Stimulated activated CD4-positive, alpha-beta T cell treated with anti-CD3 and anti-CD28 coated beads, Interleukin-2, amount 100 ng/mL, for 24 hours (primary cell): ENCODE data around the gene MAP7D2.
A peak's percentile ranks its signal among the peaks of the same experiment; 100 is the strongest.
"Not testable (repeated sequence)": the region's sequence is repeated elsewhere in the genome, so short reads cannot be mapped to it uniquely, and the experiment has no call there.

ENCODE experiments used
- DNase-seq, 2 donors: peaks; one replicate each; pipeline ENCODE4 v3.0.0-alpha.2; 2020

MAP7D2 gene

DNA sequence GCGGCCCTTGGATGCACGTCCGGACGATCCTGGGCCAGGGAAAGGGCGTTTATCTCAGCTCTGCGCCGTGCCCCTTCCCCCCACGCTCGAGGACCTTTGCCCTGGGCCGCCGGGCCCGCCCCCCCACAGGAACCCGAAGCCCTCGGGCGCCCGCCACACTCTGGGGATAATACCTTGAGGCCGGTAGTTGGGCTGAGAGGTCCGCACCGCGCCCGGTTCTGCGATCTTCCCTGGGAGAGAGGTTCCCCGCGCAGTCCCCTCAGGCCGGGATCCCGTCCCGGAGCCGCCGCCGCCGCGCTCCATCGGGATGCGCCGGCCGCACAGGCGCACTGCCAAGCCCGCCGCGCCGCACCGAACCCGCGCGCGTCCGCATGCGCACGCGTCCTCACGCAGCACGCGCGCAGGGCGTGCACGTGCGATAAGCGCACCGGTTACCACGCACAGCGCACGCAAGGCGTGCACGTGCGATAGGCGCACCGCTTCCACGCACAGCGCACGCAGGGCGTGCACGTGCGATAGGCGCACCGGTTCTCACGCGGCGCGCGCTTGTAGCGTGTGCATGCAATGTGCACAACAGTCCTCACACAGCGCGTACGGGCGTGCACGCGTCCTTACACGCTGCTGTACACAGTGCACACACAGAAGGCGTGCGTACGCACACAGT is at the start of gene MAP7D2:
Gene MAP7D2, minus strand, starts transcription at position 331 of the 664 bp plus-strand sequence. Its CDS starts 28 bp downstream, at position 303.
- no peak for DNase-seq

GRCh38 chrX:20162516-20162915 is 45.8 kb upstream of the MAP7D2 start:
- not testable (repeated sequence) for DNase-seq

DNA sequence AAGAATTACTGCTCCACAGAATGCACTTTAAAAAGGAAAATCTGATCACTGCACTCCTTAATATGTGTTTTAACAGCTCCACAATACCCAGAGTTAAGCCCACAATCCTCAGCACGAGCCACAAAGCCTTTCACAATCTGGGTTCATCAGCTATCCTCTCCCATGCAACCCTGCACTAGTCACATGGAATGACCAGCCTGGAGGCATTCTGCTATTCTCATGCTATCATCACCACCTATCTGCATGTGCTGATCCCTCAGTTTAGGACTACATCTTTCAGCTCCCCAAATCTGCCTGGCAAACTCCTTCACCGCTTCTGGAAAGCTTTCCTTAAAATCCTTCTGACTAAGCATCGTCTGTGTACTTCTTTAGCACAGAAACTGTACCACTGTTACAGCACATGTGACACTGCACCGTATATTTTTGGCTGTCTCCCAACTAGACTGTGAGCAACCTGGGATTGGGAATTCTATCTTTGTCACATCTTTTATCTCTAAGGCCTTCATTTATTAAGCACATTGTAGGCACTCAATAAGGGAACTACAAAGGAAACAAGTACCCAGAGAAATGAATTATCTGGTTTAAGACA is 43.2 kb upstream of the MAP7D2 start:
- no peak for DNase-seq

- DNase-seq, result no peak
These were observed 35.0 kb upstream of the MAP7D2 start for GRCh38 chrX:20151689-20152088.

DNA sequence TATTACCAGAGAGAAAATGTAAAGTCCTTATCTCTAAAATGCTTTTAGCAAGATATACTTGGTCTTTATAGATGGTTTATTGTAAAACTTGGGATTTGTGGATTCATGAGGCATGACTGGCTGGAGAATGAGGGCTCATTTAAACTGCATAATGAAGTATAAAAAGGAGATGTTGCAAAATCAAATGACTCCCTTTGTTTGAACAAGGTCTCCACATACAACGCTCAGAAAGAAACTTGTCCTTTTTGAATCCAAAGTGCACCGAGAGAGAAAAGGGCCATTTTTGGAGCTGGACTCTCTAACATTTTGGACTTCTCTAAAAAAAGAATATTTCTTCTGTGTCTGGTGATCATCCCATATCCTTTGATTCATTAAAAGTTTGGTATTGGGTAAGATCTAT is 32.6 kb upstream of the MAP7D2 start:
- no peak for DNase-seq

DNA sequence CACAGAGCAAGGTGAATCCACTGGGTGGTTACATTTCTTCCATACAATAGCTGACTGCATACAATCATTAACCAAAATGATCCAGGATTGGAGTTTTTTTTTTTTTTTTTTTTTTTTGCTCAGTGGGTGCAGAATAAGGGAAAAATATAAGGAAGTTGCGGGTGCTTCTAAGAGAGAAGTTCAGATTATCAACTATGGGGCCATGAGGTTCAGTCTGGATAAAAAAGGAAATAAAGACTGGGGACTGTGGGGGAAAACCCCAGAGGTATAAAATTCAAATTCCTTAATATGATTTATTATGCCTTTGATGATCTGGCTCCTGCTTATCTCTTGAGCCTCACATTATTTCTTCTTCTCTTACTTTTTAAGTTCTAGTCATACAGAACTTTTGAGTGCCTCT is 30.9 kb upstream of the MAP7D2 start:
- no peak for DNase-seq

GRCh38 chrX:20144491-20144890 is 27.8 kb upstream of the MAP7D2 start:
- no peak for DNase-seq

GRCh38 chrX:20143561-20143960 is 26.9 kb upstream of the MAP7D2 start:
- DNase-seq, result no peak

DNA sequence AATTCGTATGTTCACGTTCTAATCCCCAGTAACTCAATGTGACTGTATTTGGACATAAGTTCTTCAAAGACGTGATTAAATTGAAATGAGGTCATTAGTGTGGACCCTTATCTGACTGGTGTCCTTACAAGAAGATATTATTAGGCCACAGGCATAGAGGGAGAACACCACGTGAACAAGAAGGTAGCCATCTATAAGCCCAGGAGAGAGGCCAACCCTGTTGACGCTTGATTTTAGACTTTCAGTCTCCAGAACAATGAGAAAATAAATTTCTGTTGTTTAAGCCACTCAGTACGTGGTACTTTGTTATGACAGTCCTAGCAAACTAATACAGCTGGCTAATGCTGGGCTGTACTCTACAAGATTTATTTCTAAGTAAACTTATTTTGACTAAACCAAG is 26.4 kb upstream of the MAP7D2 start:
- DNase-seq, result no peak

DNA sequence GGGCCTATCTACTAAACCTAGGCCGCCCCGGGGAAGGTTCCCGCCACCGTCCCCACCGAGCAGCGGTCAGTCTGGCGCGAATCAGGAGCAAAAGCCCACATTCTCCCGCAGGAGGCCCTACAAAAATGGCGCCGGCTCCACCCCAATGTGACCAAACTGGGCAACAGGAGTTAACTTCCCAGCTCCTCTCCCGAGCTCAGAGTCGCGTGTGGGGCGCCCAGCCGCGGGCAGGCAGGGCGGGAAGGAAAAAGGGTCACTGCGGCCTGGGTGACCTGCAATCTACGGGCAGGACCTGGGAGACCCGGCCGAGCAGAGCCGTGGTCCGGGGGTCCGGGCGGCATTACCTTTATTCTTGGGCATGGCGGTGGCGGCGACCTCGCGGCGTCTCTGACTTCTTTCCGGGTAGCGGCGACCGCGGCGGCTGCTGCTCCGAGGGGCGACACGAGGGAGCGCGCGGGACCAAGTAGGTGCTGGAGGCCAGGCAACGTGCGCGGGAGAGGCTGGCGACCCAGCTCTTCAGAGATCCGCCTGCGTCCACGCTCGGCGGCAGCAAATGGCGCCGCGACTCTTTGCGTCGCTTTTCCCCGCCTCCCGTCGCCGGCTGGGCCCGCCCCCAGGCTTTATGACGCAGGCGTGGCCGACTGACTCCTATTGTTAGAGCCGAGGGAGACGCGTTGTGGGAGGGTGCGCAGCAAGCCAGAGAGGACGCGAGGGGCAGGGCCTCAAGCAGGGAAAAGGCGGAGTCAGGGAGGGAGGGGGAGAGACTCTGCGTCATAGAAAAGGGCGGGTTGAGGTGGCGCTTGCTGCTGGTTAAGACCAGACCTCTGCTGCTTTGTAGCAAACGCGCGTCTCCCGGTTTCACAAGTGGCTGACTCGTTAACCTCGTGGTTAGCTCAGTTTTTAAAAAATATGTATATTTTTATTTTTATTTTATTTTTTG is 24.8 kb upstream of the MAP7D2 start, which contains the start of gene EIF1AX:
Gene EIF1AX, minus strand, starts transcription at position 558 of the 940 bp plus-strand sequence. Its CDS starts 198 bp downstream, at position 360.
- DNase-seq, result peak; percentile 92 to 93

GRCh38 chrX:20140420-20140819 is 23.7 kb upstream of the MAP7D2 start:
- DNase-seq, result no peak

DNA sequence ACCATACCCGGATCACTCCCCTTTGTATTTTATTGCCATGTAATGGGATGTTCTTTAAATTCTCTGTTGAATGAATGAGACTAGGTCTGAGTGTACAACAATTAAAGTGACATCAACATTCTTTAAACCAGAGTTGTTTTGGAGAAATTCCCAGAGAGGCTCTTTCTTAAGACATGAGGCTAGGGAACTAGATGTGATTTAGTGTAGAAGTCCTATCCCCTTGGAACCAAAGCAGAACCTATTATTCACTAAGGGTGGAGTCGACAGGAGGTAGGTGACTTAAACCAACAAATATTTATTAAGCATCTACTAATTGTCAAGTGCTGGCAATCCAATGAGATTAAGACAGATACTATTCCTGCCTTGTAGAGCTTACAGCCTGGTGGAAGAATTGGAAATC is 23.3 kb upstream of the MAP7D2 start:
- no peak for DNase-seq

GRCh38 chrX:20135944-20136343 is 19.2 kb upstream of the MAP7D2 start:
- DNase-seq, result no peak

GRCh38 chrX:20132666-20133065 is 16.0 kb upstream of the MAP7D2 start:
- DNase-seq, result no peak

GRCh38 chrX:20130357-20130756 is 13.7 kb upstream of the MAP7D2 start:
- DNase-seq, result no peak

GRCh38 chrX:20129547-20129946 is 12.8 kb upstream of the MAP7D2 start:
- DNase-seq, result no peak

DNA sequence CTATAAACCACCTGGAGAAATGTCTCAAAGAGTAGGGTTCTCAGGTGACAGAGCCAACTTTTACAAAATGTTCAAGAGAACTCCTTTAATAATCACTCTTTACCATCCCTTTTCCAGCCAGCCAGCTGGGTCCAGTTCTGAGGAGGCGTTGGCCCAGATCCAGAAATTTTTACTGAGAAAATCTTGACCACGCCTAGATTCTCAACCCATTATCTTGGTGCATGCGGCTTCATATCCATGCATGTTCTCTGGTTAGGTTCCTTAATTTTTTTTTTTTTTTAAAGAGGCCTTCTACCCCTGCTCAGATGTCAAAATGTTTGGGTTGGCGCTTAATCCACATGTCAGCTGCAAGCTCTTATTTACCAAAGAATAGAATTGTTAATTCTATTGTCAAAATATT is 12.0 kb upstream of the MAP7D2 start:
- DNase-seq, result no peak

DNA sequence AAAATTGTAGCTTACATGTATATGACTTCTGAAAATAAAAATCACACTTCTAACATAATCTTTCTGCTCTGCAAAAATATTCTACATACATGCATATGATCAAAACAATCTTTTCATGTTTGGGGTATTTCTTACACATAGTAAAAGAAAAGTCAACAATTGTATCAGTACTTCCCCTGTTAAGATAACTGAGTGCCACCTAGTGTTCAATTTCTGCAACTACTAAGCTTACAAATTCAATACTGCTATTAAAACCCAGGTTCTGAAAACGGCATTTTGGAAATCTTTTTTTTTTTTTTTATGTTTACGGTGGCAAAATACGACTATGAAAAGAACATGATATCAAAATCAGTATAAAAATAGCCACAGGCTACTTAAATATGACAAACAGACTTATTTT is 10.7 kb upstream of the MAP7D2 start:
- DNase-seq, result not testable (repeated sequence)

GRCh38 chrX:20126833-20127232 is 10.1 kb upstream of the MAP7D2 start:
- DNase-seq, result not testable (repeated sequence)

DNA sequence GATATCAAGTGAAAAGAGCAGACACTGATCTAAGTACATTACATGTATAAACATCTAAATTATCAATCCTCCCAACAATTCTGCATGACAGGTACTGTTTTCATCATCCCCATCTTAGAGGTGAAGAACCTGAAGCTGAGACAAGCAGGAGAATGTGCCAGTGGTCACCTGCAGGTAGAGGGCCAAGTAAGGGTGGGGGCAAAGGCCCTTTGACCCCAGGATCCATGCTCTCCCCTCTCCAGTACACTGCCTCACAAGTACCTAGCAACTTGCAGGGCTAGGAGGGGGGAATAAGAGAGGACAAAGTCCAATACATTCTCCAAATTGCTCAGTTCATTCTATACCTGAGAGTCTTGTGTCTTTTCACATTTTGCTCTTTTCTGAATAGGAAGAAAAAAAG is 8.3 kb upstream of the MAP7D2 start:
- no peak for DNase-seq

DNA sequence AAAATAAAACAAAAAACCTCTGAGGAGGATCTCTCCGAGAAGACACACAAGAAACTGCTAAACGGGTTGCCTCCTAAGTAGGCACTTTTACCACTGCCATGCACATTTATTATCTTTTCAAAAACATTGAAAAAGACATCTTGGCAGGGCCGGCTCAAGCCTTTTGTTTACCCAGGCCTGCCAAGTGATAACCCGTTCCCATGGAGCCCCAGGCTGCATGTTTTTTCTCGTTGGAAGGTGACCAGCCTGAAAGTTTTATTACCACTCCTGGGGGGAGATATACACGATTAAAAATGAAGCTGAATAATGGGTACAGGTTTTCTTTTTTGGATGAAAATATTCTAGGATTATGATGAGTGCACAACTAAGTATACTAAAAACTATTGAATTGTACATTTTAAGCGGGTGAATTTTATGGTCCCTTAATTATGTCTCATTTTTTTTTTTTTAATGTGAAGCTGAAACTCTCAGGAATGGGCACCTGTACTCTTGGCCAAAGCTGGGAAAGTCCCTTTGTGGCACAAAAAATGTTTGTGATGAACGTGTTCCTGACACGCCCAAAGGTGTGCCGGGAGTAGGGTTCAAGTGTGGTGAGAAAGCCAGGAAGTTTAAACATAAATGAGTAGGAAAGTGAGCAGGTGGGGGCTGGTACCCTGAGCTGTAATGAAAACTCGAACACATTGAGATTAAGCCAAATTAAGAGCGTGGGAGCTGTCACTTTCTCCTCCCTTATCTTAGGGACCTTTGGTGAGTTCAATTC is 1.5 kb upstream of the MAP7D2 start:
- DNase-seq, result no peak

DNA sequence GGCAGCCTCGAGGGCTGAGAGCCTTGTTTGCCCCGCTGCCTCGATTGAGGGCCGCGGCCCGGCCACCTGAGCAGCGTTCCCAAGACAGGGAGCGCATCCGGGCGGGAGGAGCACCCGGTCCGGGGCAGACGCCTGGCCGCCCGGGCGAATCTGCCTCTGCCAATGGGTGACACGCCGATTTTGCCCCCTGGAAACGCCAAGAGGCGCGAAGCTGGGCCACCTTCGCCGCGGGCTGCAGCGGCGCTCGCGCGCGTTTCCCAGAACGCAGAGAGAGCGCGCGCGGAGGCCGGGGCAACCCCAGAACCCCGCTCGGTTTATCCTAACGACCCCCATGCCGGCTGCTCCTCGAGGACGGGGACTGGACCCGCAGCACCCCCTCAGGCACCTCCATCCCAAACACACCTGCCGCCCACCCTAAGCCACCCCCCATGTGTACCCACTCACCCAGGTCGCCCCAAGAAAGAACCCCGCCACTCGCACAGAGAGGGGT is 575 bp downstream of the MAP7D2 start:
- DNase-seq, result no peak
